ENCODE results near the gene ANKRD11. TPM values are rescaled to one million over a fixed set of nuclear protein-coding genes. Genes with fewer than 3 reads are reported as not detected.
"Not testable (repeated sequence)": the region's sequence is repeated elsewhere in the genome, so short reads cannot be mapped to it uniquely, and the experiment has no call there.

Gene ANKRD11
- total RNA-seq, 4 donors from 2014 or later = 49.8 to 114 (median 82.2) TPM

- no peak for TF ChIP-seq CTCF (IDR thresholded peaks at IDR 0.05)
- ATAC-seq (ENCODE audit: low FRiP score) = no peak
- no peak for DNase-seq (ENCODE audit: low spot score)
These were observed 17.1 kb downstream of the ANKRD11 start for GRCh38 chr16:89473136-89473712.

- no peak for TF ChIP-seq CTCF (IDR thresholded peaks at IDR 0.05)
- ATAC-seq (ENCODE audit: low FRiP score) (no peak), DNase-seq (ENCODE audit: low spot score) (no peak)
These were observed 17.7 kb downstream of the ANKRD11 start for GRCh38 chr16:89472711-89473075.

GRCh38 chr16:89467382-89467781 is 23.0 kb downstream of the ANKRD11 start:
- TF ChIP-seq CTCF (IDR thresholded peaks at IDR 0.05) = no peak
- no peak for DNase-seq (ENCODE audit: low spot score)

GRCh38 chr16:89466920-89467319 is 23.4 kb downstream of the ANKRD11 start:
- no peak for ATAC-seq (ENCODE audit: low FRiP score)
- DNase-seq (ENCODE audit: low spot score) = no peak
- no peak for TF ChIP-seq CTCF (IDR thresholded peaks at IDR 0.05)

More at GRCh38 chr16:89467382-89467781, 23.0 kb downstream of the ANKRD11 start:
- no peak for ATAC-seq (ENCODE audit: low FRiP score)

GRCh38 chr16:89463312-89463711 is 27.0 kb downstream of the ANKRD11 start:
- not testable (repeated sequence) for ATAC-seq (ENCODE audit: low FRiP score); DNase-seq (ENCODE audit: low spot score)

GRCh38 chr16:89462639-89463038 is 27.7 kb downstream of the ANKRD11 start:
- DNase-seq (ENCODE audit: low spot score); ATAC-seq (ENCODE audit: low FRiP score): not testable (repeated sequence)

GRCh38 chr16:89461890-89462289 is 28.5 kb downstream of the ANKRD11 start:
- not testable (repeated sequence) for DNase-seq (ENCODE audit: low spot score); ATAC-seq (ENCODE audit: low FRiP score)

GRCh38 chr16:89460556-89460955 is 29.8 kb downstream of the ANKRD11 start:
- ATAC-seq (ENCODE audit: low FRiP score) = no peak
- TF ChIP-seq CTCF (IDR thresholded peaks at IDR 0.05) = no peak
- no peak for DNase-seq (ENCODE audit: low spot score)

GRCh38 chr16:89458967-89459366 is 31.4 kb downstream of the ANKRD11 start:
- no peak for TF ChIP-seq CTCF (IDR thresholded peaks at IDR 0.05)
- ATAC-seq (ENCODE audit: low FRiP score) (no peak), DNase-seq (ENCODE audit: low spot score) (no peak)
